ENCODE results near the gene XAF1. TPM values are rescaled to one million over a fixed set of nuclear protein-coding genes. Genes with fewer than 3 reads are reported as not detected.

Gene XAF1
- total RNA-seq, 1 donor from 2014 or later, result 18.6 TPM

DNA sequence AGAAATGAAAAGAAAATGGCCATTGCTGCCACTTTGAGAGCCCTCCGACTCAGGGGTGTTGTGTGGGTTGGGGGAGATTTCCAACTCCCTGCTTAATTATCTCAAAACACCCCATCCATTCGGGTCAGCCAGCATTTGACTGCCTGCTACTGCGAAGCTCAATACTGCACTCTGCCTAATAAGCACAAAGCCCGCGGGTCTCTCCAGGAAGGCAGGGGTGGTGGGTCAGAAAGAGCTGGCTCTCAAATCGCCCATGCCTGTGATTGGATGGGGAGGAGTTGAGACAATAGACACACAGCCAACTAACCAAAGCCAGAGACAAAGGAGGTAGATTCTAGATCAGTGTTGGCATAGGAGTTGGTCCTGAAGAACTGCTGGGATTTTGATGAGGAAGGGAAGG, 2.3 kb upstream of the XAF1 start:
- peaks cover 66% of the 10 kb centered on the region for H3K4me1 ChIP-seq
- peaks cover 8% of the 10 kb centered on the region for H3K27me3 ChIP-seq (ENCODE audit: low read depth)
- H3K4me3 ChIP-seq, result peak overlapping the region; percentile 12
- no peaks in the 10 kb centered on the region for H3K36me3 ChIP-seq
- DNase-seq, result no peak
- intact Hi-C loops (cut with micrococcal nuclease), result no loop called here
- H3K9me3 ChIP-seq (replicated peaks), result no peaks in the 10 kb centered on the region
- peak overlapping the region; percentile 95 for H3K27ac ChIP-seq (replicated peaks)
- TF ChIP-seq, protein P1, sequence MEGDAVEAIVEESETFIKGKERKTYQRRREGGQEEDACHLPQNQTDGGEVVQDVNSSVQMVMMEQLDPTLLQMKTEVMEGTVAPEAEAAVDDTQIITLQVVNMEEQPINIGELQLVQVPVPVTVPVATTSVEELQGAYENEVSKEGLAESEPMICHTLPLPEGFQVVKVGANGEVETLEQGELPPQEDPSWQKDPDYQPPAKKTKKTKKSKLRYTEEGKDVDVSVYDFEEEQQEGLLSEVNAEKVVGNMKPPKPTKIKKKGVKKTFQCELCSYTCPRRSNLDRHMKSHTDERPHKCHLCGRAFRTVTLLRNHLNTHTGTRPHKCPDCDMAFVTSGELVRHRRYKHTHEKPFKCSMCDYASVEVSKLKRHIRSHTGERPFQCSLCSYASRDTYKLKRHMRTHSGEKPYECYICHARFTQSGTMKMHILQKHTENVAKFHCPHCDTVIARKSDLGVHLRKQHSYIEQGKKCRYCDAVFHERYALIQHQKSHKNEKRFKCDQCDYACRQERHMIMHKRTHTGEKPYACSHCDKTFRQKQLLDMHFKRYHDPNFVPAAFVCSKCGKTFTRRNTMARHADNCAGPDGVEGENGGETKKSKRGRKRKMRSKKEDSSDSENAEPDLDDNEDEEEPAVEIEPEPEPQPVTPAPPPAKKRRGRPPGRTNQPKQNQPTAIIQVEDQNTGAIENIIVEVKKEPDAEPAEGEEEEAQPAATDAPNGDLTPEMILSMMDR (IDR thresholded peaks at IDR 0.05; ENCODE audit: borderline replicate concordance), result no peak

DNA sequence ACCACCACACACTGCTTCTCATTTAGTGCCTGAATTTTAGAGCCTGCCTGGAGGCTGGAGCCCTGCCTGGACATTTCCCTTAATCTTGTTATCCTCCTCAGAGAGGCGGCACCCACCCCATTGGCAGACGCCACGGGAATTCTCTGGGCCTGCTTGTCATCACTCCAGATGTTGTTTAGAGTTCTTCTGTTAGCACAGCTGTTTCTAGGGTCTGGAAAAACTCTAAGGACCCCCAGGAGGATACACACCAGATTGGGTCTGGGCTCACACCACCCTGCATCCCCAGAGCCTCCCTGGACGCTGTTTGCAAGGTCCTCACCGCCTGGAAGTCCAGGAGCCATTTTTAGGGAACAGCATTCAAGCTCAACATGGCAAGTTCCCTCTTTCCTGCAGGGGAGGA, 565 bp upstream of the XAF1 start:
- peak; percentile 76 for DNase-seq
- peaks cover 15% of the 10 kb centered on the region for H3K36me3 ChIP-seq
- no peaks in the 10 kb centered on the region for H3K9me3 ChIP-seq (replicated peaks)
- peaks cover 69% of the 10 kb centered on the region for H3K4me1 ChIP-seq
- peaks cover 8% of the 10 kb centered on the region for H3K27me3 ChIP-seq (ENCODE audit: low read depth)
- intact Hi-C loops (cut with micrococcal nuclease), result no loop called here
- TF ChIP-seq, protein P1 (IDR thresholded peaks at IDR 0.05; ENCODE audit: borderline replicate concordance), result no peak
- peak overlapping the region; percentile 73 for H3K4me3 ChIP-seq
- peak overlapping the region; percentile 95 for H3K27ac ChIP-seq (replicated peaks)

- H3K4me3 ChIP-seq, result peak overlapping the region; percentile 73
- peaks cover 28% of the 10 kb centered on the region for H3K36me3 ChIP-seq
- H3K27ac ChIP-seq (replicated peaks), result peak overlapping the region; percentile 95
- intact Hi-C loops (cut with micrococcal nuclease), result no loop called here
- H3K27me3 ChIP-seq (ENCODE audit: low read depth), result peaks cover 8% of the 10 kb centered on the region
- no peak for DNase-seq
- H3K9me3 ChIP-seq (replicated peaks), result no peaks in the 10 kb centered on the region
- H3K4me1 ChIP-seq, result peaks cover 67% of the 10 kb centered on the region
- TF ChIP-seq, protein P1 (IDR thresholded peaks at IDR 0.05; ENCODE audit: borderline replicate concordance), result no peak
Observed at GRCh38 chr17:6756425-6757031, 682 bp downstream of the XAF1 start.

DNA sequence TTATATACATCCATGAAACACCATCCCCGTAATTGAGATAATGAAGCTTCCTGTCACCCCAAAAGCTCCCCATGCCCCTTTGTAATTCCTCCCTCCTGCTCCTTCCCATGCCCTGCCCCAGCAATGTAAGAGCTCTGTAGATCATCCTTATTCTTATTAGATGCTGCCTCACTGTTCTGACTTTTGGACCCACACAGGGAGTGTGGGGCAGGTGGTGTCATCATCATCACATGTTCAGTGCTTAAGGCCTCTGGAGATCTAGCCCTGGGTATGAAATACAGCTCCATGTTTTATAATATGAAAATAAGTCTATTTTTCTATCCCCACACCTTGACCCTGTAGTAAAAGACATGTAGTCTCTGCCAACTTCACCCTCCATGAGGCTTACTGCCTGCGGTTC, 1.9 kb downstream of the XAF1 start:
- Histone ChIP-seq H3K36me3 (peaks cover 40% of the 10 kb centered on the region), H3K4me1 (peaks cover 55% of the 10 kb centered on the region), H3K27ac (replicated peaks) (peak overlapping the region; percentile 95), H3K4me3 (peak overlapping the region; percentile 73), H3K27me3 (ENCODE audit: low read depth) (peaks cover 8% of the 10 kb centered on the region), H3K9me3 (replicated peaks) (no peaks in the 10 kb centered on the region)
- DNase-seq, result no peak
- TF ChIP-seq, protein P1 (IDR thresholded peaks at IDR 0.05; ENCODE audit: borderline replicate concordance), result no peak
- intact Hi-C loops (cut with micrococcal nuclease), result no loop called here

- TF ChIP-seq, protein P1 (IDR thresholded peaks at IDR 0.05; ENCODE audit: borderline replicate concordance), result no peak
- Histone ChIP-seq H3K27ac (replicated peaks) (no peak overlapping the region), H3K9me3 (replicated peaks) (peaks cover 11% of the 10 kb centered on the region), H3K36me3 (peaks cover 80% of the 10 kb centered on the region), H3K4me1 (peaks cover 19% of the 10 kb centered on the region), H3K4me3 (no peak overlapping the region), H3K27me3 (ENCODE audit: low read depth) (no peaks in the 10 kb centered on the region)
- intact Hi-C loops (cut with micrococcal nuclease), result no loop called here
- no peak for DNase-seq
Observed at GRCh38 chr17:6761779-6762178, 5.9 kb downstream of the XAF1 start.
